ENCODE results near the gene GRM8.

GRM8 gene

GRCh38 chr7:126419047-126419446, 833.7 kb downstream of the GRM8 start (continued):
- TF ChIP-seq ZNF398 (tag by site-specific recombination; IDR thresholded peaks at IDR 0.05) (no peak), ZNF701 (tag by site-specific recombination; IDR thresholded peaks at IDR 0.05) (no peak), ZSCAN30 (tag by site-specific recombination; IDR thresholded peaks at IDR 0.05) (no peak), ZBTB7A (tag by site-specific recombination; IDR thresholded peaks at IDR 0.05; ENCODE audit: low read depth) (no peak), ZNF658 (tag by site-specific recombination; IDR thresholded peaks at IDR 0.05) (no peak)
- TF ChIP-seq, protein P1, sequence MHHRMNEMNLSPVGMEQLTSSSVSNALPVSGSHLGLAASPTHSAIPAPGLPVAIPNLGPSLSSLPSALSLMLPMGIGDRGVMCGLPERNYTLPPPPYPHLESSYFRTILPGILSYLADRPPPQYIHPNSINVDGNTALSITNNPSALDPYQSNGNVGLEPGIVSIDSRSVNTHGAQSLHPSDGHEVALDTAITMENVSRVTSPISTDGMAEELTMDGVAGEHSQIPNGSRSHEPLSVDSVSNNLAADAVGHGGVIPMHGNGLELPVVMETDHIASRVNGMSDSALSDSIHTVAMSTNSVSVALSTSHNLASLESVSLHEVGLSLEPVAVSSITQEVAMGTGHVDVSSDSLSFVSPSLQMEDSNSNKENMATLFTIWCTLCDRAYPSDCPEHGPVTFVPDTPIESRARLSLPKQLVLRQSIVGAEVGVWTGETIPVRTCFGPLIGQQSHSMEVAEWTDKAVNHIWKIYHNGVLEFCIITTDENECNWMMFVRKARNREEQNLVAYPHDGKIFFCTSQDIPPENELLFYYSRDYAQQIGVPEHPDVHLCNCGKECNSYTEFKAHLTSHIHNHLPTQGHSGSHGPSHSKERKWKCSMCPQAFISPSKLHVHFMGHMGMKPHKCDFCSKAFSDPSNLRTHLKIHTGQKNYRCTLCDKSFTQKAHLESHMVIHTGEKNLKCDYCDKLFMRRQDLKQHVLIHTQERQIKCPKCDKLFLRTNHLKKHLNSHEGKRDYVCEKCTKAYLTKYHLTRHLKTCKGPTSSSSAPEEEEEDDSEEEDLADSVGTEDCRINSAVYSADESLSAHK (tag by site-specific recombination; IDR thresholded peaks at IDR 0.05) = no peak

DNA sequence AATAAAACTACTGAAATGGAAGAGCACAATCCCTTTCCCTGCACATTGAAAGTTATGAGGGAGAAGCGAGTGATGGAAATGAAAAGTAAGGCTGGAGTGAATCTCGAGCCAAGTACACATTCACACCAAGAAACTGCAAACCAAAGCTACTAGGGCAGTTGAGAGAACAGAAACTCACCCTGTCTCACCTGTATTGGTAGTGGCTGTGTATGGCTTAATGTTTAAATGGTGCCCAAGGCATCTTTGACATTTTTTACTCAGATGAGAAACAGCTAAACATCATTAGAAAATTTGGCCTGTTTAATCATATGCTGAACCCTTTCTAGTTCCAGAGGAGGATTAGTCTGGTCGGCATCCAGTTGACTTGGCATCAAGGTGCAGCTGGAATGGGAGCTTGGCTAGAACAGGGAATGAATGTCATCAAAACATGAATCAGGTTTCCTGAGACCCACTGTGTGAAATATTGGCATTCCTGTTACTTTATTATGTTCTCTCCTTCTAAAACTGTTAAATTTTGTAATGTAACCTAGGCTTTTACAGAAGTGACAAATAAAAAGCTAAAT, 840.8 kb downstream of the GRM8 start:
- H3K27ac ChIP-seq (ENCODE audit: extremely low read depth, low read depth, low read length) = no peak overlapping the region
- no peak overlapping the region for H3K4me3 ChIP-seq (ENCODE audit: low read depth, low read length)
- POLR2A ChIA-PET = no interaction called here
- CTCF ChIA-PET = interaction anchor here (0.7 kb wide), 1 partner anchor 17 kb away, joined by 3 read pairs; no protein-coding TSS in a partner anchor
- H3K9me3 ChIP-seq (ENCODE audit: control insufficient read depth, insufficient read depth, low read depth, low read length) = no peaks in the 10 kb centered on the region
- no peaks in the 10 kb centered on the region for H3K4me1 ChIP-seq (ENCODE audit: control insufficient read depth, insufficient read depth, low read length)
- TF ChIP-seq AEBP2 (tag by site-specific recombination; IDR thresholded peaks at IDR 0.05; ENCODE audit: borderline replicate concordance) (no peak), ZNF514 (tag by site-specific recombination; IDR thresholded peaks at IDR 0.05) (no peak), BCL11A (tag by site-specific recombination; IDR thresholded peaks at IDR 0.05; ENCODE audit: low read depth) (no peak), ZNF600 (tag by site-specific recombination; IDR thresholded peaks at IDR 0.05) (no peak), ZNF416 (tag by site-specific recombination; IDR thresholded peaks at IDR 0.05) (no peak), ZNF202 (tag by site-specific recombination; IDR thresholded peaks at IDR 0.05; ENCODE audit: borderline replicate concordance) (no peak), KLF16 (tag by site-specific recombination; IDR thresholded peaks at IDR 0.05) (no peak)
- H3K36me3 ChIP-seq (ENCODE audit: control insufficient read depth in 2 of 2, insufficient read depth in 1 of 2, low read length in 2 of 2) = no peaks in the 10 kb centered on the region

- Histone ChIP-seq H3K9me3 (ENCODE audit: control insufficient read depth, insufficient read depth, low read depth, low read length) (no peaks in the 10 kb centered on the region), H3K4me1 (ENCODE audit: control insufficient read depth, insufficient read depth, low read length) (no peaks in the 10 kb centered on the region), H3K4me3 (ENCODE audit: low read depth, low read length) (no peak overlapping the region), H3K27ac (ENCODE audit: extremely low read depth, low read depth, low read length) (no peak overlapping the region), H3K36me3 (ENCODE audit: control insufficient read depth in 2 of 2, insufficient read depth in 1 of 2, low read length in 2 of 2) (no peaks in the 10 kb centered on the region)
- CTCF ChIA-PET = no interaction called here
- TF ChIP-seq TRIM28 (IDR thresholded peaks at IDR 0.05; ENCODE audit: borderline replicate concordance, low read length) = no peak
- POLR2A ChIA-PET = no interaction called here
Observed at GRCh38 chr7:126411032-126411820, 841.5 kb downstream of the GRM8 start.
